HG02943 (cell line): ENCODE results near the gene EXTL2.
"Not testable (repeated sequence)": the region's sequence is repeated elsewhere in the genome, so short reads cannot be mapped to it uniquely, and the experiment has no call there.

Experiments used
- ATAC-seq: cut with Tn5 transposase; IDR thresholded peaks from one replicate; pipeline ENCODE4 v1.9.1; 2021; ENCODE audit warnings: mild to moderate bottlenecking, low read depth, moderate library complexity; ENCODE audit not compliant: unreplicated experiment

EXTL2 gene

GRCh38 chr1:100904528-100904927 lies 9.9 kb upstream of the EXTL2 start:
- ATAC-seq: no peak

DNA sequence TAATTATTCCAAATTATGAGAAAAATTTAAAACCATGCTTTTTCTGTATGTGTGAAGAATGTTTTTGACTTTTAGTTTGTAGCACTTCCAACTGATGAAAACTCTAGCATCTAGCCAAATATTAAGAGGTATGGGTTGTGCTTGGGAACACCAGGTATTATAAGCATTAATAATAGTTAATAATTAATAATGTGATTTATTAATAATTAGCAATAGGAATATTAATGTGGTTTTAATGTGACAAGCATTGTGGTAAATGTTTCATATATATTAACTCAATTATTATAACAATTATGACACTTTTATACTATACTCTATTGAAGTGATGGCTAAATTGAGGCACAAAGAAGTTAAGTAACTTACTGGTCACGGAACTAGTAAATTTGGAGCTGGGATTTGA lies 9.1 kb upstream of the EXTL2 start:
- ATAC-seq: no peak

GRCh38 chr1:100902365-100902764 lies 7.7 kb upstream of the EXTL2 start:
- ATAC-seq: no peak

DNA sequence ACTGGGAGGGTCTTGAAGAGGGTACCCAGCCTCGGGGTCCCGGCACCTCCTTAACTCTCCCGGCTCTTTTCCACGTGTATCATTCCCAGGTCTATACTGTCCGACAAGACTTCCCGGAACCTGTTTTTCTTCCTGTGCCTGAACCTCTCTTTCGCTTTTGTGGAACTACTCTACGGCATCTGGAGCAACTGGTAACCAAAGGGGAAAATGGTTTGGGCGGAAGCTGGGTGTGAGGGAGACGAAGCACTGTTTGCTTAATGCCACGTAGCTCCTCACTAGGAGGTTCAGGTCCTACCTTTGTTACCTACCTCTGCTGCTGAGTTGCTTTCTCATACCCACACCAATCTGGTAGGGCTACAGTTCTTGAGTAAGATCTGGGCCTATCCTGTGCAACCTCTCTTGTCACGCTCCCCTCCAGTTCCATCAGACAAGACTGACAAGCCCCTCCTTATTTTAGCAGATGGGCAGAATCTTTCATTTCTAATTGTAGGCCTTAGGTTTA lies 1.9 kb upstream of the EXTL2 start:
- ATAC-seq: peak; percentile 34

- ATAC-seq: peak; percentile 79
Measured at GRCh38 chr1:100895540-100896480, 1.2 kb upstream of the EXTL2 start, which contains the start of gene SLC30A7. Gene SLC30A7, plus strand, starts transcription at chr1:100896090. Its CDS starts 173 bp downstream, at chr1:100896263.

DNA sequence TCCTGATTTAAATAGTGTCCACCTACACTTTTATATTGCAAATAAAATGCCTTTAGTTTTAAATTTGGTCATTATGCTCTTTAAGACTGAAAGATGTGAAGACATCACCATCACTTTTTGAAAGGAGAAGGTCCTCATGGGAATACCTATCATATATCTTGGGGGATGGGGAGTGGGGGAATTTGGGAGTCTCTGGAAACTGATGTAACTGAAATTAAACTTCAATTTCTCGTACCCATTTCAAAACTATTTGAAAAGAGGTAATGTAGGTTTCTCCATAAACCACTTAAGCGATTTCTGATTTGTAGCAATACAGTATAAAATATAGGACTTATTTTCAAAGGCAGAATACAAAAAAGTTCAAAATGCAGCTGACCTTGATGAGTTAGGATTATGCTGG lies 924 bp downstream of the EXTL2 start:
- ATAC-seq: no peak

GRCh38 chr1:100892554-100892953 lies 2.1 kb downstream of the EXTL2 start:
- no peak for ATAC-seq

- ATAC-seq: no peak
Measured at GRCh38 chr1:100891380-100891779, 3.3 kb downstream of the EXTL2 start.

- ATAC-seq: not testable (repeated sequence)
Measured at GRCh38 chr1:100889869-100890482, 4.7 kb downstream of the EXTL2 start.

DNA sequence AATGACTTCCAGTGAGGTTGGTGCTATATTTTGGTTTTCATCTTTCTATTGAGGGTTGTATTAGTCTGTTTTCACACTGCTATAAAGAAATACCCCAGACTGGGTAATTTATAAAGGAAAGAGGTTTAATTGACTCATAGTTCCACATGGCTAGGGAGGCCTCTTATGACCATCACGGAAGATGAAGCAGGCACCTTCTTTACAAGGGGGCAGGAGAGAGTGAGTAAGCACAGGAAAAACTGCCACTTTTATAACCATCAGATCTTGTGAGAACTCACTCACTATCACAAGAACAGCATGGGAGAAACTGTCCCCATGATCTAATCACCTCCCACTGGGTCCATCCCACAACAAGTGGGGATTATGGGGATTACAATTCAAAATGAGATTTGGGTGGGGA lies 5.6 kb downstream of the EXTL2 start:
- not testable (repeated sequence) for ATAC-seq

- no peak for ATAC-seq
Measured at GRCh38 chr1:100883963-100884362, 10.7 kb downstream of the EXTL2 start.

- no peak for ATAC-seq
Measured at GRCh38 chr1:100882698-100883097, 11.9 kb downstream of the EXTL2 start.

DNA sequence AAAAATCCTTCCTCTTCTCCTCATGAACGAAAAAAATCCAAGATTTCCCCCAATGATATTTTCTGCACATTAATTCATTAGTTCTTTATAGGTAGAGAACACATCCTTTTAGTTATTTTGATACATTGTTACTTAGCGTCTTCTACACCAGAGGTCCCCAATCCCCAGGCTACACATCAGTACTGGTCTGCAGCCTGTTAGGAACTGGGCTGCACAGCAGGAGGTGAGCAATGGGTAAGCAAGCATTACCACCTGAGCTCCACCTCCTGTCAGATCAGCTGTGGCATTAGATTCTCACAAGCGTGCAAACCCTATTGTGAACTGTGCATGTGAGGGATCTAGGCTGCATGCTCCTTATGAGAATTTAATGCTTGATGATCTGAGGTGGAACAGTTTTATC lies 13.0 kb downstream of the EXTL2 start:
- ATAC-seq: no peak

- no peak for ATAC-seq
Measured at GRCh38 chr1:100879422-100879821, 15.2 kb downstream of the EXTL2 start.

DNA sequence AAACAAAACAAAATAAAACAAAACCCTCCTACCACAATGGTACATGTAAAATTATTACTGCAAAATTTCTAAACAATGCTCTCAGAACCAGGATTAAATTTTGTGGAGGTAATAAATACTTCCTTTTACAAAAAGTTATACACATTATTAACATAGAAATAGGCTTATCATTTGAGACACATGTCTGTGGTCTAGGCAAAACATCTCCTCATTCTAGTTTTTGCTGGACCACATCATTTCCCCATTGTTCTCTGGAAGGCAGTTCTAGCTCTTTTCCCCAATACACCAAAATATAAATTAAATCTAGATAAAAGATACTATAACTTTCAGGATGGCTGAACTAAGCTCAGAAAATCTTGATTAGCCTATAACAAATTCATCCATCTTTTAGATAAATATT lies 18.4 kb downstream of the EXTL2 start:
- no peak for ATAC-seq

GRCh38 chr1:100875228-100875627 lies 19.4 kb downstream of the EXTL2 start:
- ATAC-seq: no peak

DNA sequence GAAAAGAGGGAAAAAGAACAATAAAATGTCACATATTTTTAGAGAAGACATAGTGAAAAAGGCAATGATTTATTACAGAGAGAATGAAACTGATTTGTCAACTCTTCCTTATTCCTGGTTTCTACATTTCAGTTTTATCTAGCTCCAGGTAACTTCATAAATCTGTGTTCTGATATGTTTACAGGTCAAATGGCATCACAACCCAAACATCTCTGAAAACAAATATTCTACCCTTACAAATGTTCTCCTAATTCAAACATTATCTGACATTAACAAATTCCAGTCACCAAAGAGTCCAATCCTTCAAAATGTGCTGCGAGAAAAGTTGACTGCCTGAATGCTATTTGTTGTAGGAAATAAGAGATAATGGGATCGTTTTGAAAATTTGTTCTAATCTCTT lies 20.2 kb downstream of the EXTL2 start:
- ATAC-seq: no peak

GRCh38 chr1:100869996-100870395 lies 24.6 kb downstream of the EXTL2 start:
- no peak for ATAC-seq

DNA sequence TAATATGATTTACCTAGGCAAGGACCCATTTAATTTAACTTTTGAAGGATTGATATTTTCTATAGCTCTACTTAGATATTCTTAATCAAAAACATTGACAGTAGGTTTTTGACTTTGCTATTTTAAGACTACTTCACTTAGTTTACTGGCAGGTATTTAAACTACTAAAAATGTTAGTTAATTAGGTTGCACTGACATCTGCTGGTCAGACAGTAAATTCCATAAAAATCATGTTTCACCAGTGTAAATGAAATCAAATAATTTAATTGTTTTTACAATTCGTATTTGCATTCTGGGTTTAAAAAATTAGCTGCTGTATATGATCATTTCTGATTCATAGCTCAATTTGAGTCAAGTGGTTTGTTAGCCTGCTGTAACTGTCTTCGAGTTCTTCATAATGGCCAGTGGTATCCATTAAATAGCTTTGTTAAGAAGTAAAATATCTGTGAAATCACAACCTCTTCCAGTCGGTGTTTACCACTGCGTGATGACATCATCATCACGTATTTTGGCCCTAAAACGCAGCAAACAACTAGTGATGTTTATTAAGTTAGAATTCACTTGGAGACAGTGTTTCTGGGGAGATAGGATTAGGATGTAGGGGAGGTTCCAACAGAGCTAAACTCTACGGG lies 26.2 kb downstream of the EXTL2 start:
- no peak for ATAC-seq

- ATAC-seq: no peak
Measured at GRCh38 chr1:100866901-100867206, 27.8 kb downstream of the EXTL2 start.
